Ascending aorta (tissue), 2 donors: Measurements from ENCODE around the gene ABR. TPM values are rescaled to one million over a fixed set of nuclear protein-coding genes. Genes with fewer than 3 reads are reported as not detected.

ENCODE experiments used
- DNase-seq, 2 donors: peaks; one replicate each; pipeline ENCODE4 v3.0.0-alpha.2; 2019; ENCODE audit warnings: low spot score in 2 of 2
- H3K27ac ChIP-seq, 2 donors: fragments of 200-600 bp; sonication (generic); one replicate each; pipeline ENCODE4 v1.5.1; 2016 to 2017; ENCODE audit warnings: mild to moderate bottlenecking in 1 of 2
- H3K27me3 ChIP-seq: fragments of 200-600 bp; sonication (generic); one replicate; pipeline ENCODE4 v1.5.1; 2017
- H3K36me3 ChIP-seq, 2 donors: fragments of 200-600 bp; sonication (generic); one replicate each; pipeline ENCODE4 v1.5.1; 2016
- H3K4me1 ChIP-seq, 2 donors: fragments of 200-600 bp; sonication (generic); one replicate each; pipeline ENCODE4 v1.5.1; 2016 to 2017; ENCODE audit warnings: mild to moderate bottlenecking in 1 of 2
- H3K4me3 ChIP-seq, 2 donors: fragments of 200-600 bp; sonication (generic); one replicate each; pipeline ENCODE4 v1.5.1; 2016 to 2017; ENCODE audit warnings: mild to moderate bottlenecking in 1 of 2
- H3K9me3 ChIP-seq, 2 donors: fragments of 200-600 bp; sonication (generic); one replicate each; pipeline ENCODE4 v1.5.1; 2016
- intact Hi-C: fragments of 100-400 bp; cut with DNase I; formaldehyde crosslinking; loops from one replicate; pipeline ENCODE4 v1.15.1; 2023
- total RNA-seq: library from RNA; depleted of rRNA; stranded (reverse); fragments of >200 nt; gene quantifications from one replicate; pipeline ENCODE4 v1.1.0, GENCODE V29; 2016
- TF ChIP-seq, protein P1 (sequence below), 3 experiments: fragments of 200-600 bp in 2 of 3; fragments of 450-650 bp in 1 of 3; sonication (generic) in 2 of 3; IDR thresholded peaks; one replicate each; pipeline ENCODE4 v1.5.1; 2016 to 2019; ENCODE audit warnings: antibody characterized with exemption in 3 of 3, mild to moderate bottlenecking in 1 of 3, moderate library complexity in 1 of 3

Gene ABR
- total RNA-seq, 1 donor from 2014 or later: 184 TPM

DNA sequence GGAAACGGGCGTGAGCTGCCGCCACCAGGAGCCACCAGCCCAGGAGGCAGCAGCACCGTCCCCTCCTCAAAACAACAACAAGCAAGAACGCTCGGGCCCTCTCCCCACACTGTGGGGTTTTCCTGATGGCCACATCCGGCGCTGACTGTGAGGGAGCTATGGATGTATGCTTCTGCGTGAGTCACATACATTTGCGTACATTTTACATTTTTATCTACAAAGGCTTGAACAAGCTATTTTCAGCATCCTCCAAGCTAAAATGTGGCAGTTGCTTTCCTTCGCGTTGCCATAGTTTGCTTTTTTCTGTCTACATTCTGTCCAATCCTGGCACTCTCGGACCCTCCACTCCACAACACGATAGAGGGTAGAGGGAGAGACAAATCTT, 2.0 kb upstream of the ABR start:
- Histone ChIP-seq H3K36me3 (no peaks in the 10 kb centered on the region), H3K27me3 (no peaks in the 10 kb centered on the region), H3K4me1 (peaks cover 7 to 29% of the 10 kb centered on the region in 2 donors), H3K4me3 (no peak overlapping the region), H3K27ac (peak overlapping the region in 1 of 2 donors; percentile 78), H3K9me3 (no peaks in the 10 kb centered on the region)
- intact Hi-C loops: no loop called here
- TF ChIP-seq, protein P1, sequence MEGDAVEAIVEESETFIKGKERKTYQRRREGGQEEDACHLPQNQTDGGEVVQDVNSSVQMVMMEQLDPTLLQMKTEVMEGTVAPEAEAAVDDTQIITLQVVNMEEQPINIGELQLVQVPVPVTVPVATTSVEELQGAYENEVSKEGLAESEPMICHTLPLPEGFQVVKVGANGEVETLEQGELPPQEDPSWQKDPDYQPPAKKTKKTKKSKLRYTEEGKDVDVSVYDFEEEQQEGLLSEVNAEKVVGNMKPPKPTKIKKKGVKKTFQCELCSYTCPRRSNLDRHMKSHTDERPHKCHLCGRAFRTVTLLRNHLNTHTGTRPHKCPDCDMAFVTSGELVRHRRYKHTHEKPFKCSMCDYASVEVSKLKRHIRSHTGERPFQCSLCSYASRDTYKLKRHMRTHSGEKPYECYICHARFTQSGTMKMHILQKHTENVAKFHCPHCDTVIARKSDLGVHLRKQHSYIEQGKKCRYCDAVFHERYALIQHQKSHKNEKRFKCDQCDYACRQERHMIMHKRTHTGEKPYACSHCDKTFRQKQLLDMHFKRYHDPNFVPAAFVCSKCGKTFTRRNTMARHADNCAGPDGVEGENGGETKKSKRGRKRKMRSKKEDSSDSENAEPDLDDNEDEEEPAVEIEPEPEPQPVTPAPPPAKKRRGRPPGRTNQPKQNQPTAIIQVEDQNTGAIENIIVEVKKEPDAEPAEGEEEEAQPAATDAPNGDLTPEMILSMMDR (IDR thresholded peaks at IDR 0.05): no peak
- no peak for DNase-seq

DNA sequence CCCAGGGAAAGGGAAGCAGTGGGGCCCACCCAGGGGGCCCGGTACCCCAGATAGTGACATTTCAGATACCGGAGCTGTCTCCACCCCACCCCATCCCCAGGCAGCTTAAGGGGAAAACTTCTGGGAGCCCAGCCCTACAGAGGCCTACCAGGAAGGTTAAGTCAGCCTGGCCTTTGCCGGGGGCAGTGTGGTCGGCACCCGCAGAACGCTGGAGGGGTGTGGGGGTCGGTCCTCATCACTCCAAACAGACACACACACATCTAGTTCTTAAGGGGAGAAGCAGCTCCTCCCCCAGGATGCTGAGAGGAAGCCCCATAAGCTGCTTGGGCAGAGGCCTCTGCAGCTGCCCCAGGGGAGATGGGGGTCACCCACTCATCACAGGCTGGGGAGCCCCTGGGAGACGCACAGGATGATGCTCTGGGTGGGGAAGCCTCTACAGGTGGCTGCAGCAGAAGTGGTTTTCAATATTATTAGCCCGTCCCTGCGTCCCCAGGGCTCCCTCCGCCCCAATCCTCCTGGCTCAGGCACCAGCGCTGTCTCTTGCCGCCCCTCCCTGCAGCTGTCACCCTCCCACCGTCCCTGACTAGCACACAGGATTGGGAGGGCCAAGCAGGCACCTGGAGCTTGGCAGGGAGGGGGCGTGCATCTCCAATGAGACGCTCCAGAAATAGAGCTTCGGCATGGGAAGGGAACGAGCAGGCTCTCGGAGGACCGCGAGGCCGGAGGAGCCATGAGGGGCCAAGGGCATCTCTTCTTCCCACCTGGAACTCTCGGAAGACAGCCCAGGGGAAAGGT, 1.4 kb upstream of the ABR start:
- Histone ChIP-seq H3K4me3 (peak overlapping the region in 1 of 2 donors; percentile 97), H3K36me3 (no peaks in the 10 kb centered on the region), H3K27ac (peak overlapping the region; percentile 78 to 79), H3K27me3 (no peaks in the 10 kb centered on the region), H3K9me3 (no peaks in the 10 kb centered on the region), H3K4me1 (peaks cover 3 to 24% of the 10 kb centered on the region in 2 donors)
- TF ChIP-seq, protein P1 (IDR thresholded peaks at IDR 0.05): no peak
- intact Hi-C loops: no loop called here
- DNase-seq: no peak

DNA sequence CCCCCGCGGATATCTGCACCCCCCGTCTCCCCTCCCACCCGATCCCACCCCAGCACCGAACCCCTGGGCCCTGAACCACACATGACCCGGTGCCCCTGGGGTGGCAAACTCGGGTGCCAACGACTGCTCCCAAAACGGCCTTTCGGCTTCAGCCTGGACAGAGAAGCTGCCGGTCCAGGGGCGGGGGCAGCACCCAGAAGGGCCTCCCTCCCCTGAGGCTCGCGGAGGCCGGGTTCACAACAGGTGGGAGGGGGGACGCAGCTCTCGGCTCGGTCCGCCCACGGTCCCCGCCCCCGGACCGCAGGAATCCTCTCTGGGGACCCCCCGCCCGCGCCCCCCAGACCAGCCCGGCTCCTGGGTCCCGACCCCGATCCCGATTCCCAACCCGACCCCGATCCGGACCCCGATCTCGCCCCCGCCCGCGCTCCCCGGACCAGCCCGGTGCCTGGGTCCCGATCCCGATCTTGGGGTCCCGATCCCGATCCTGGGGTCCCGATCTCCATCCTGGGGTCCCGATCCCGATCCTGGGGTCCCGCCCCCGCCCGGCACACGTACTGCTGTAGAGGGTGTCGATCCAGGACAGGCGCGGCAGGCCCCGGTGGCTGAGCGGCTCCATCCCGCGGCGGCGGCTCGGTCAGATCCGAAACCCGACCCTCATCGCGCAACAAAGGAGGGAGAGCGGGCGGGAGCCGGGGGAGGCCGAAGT, 516 bp downstream of the ABR start:
- peak in 1 of 2 donors; percentile 75 for DNase-seq
- Histone ChIP-seq H3K9me3 (no peaks in the 10 kb centered on the region), H3K4me3 (peak overlapping the region; percentile 88 to 97), H3K27ac (peak overlapping the region; percentile 61 to 78), H3K4me1 (peaks cover 3 to 18% of the 10 kb centered on the region in 2 donors), H3K36me3 (no peaks in the 10 kb centered on the region), H3K27me3 (no peaks in the 10 kb centered on the region)
- intact Hi-C loops: no loop called here
- TF ChIP-seq, protein P1 (IDR thresholded peaks at IDR 0.05): no peak

DNA sequence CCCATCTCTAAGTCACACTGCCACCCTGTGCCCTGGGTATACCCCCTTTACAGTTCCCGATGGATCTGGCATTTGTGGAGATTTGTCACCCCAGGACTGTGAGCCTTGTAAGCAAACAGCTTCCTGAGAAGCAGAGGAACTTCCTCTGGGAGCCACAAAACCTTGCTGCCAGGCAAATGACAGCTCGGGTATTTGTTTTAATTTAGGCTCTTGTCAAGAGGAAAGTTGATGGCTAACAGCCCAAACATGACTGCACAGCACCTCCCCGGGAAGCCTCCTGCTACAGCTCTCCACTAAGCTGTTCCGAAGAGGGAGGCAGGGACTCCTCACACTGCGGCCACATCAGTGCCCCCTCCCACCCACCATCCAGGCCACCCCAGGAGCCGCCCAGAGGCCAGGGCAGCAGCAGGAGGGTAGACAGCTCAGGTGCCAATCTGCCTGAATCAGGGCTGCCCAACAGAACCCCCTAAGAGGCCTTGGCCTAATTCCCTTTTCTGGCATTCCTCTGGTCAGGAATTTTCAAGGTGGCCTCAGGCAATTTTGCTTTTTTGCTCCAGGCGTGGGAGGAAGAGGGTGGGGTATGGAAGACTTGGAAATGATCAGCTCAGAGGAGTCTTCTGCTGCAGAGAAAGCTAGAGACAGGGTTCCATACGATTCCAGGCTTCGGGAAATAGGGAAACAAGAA, 2.6 kb downstream of the ABR start:
- H3K9me3 ChIP-seq: no peaks in the 10 kb centered on the region
- H3K36me3 ChIP-seq: no peaks in the 10 kb centered on the region
- no peak overlapping the region for H3K4me3 ChIP-seq
- TF ChIP-seq, protein P1 (IDR thresholded peaks at IDR 0.05): no peak
- no peak for DNase-seq
- peak overlapping the region; percentile 31 to 51 for H3K27ac ChIP-seq
- no peaks in the 10 kb centered on the region for H3K27me3 ChIP-seq
- intact Hi-C loops: no loop called here
- H3K4me1 ChIP-seq: peaks cover 3 to 18% of the 10 kb centered on the region in 2 donors

DNA sequence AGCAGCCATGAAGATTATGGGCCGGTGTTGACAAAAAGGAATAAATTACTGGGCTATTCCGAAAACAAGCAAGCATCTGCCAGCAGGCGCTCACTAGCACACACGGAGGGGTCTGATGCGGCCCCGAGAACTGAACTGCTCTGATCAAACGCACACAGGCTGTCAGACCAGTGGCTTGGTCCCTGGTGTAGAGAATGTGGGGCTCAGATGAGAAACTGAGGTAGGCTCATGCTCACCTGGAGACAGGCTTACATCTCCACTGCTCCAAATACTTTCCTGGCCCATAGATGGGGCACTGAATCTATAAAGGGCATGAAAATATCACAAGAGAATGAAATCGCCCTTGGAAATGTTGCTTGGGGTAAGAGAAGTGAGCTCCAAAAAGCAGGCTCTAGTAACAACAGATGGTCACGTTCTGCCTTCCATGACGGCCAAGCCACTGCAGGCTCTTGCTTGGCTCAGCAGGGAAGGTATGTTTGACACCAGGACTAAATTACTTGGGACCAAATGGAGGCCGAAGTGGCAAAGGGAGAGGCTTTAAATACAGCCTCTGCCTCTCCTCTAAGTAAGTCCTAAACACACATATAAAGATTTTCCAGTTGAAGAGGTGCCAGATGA, 5.4 kb downstream of the ABR start:
- intact Hi-C loops: no loop called here
- DNase-seq: no peak
- Histone ChIP-seq H3K36me3 (no peaks in the 10 kb centered on the region), H3K9me3 (no peaks in the 10 kb centered on the region), H3K27me3 (no peaks in the 10 kb centered on the region), H3K4me1 (peaks cover 3 to 18% of the 10 kb centered on the region in 2 donors), H3K27ac (no peak overlapping the region), H3K4me3 (no peak overlapping the region)
- TF ChIP-seq, protein P1 (IDR thresholded peaks at IDR 0.05): no peak
